H9 (cell line): ENCODE data around the gene LRRN4. TPM values are rescaled to one million over a fixed set of nuclear protein-coding genes. Genes with fewer than 3 reads are reported as not detected.

Experiments
- DNase-seq: peaks from one replicate; pipeline ENCODE4 v3.0.0-alpha.2; 2017
- H2AFZ ChIP-seq: one replicate; pipeline ENCODE4 v1.6.1; 2013; ENCODE audit warnings: mild to moderate bottlenecking, low read length, control low read depth, moderate library complexity
- H2AK5ac ChIP-seq: 2 replicates; pipeline ENCODE4 v1.6.1; 2013; ENCODE audit warnings: low read length, control low read depth, mixed read lengths; ENCODE audit not compliant: insufficient read length
- H2BK120ac ChIP-seq: one replicate; pipeline ENCODE4 v1.6.1; 2013; ENCODE audit warnings: low read depth, mild to moderate bottlenecking, low read length, control low read depth, inconsistent platforms; ENCODE audit not compliant: poor library complexity, severe bottlenecking
- H2BK12ac ChIP-seq: 2 replicates; pipeline ENCODE4 v1.6.1; 2013; ENCODE audit warnings: low read length, control low read depth, mixed read lengths, low read depth; ENCODE audit not compliant: insufficient read length
- H2BK15ac ChIP-seq: 2 replicates; pipeline ENCODE4 v1.6.1; 2013; ENCODE audit warnings: low read depth, low read length, control low read depth
- H2BK20ac ChIP-seq: one replicate; pipeline ENCODE4 v1.6.1; 2013; ENCODE audit warnings: low read depth, mild to moderate bottlenecking, low read length, control low read depth, inconsistent platforms; ENCODE audit not compliant: poor library complexity, severe bottlenecking
- H2BK5ac ChIP-seq: 2 replicates; pipeline ENCODE4 v1.6.1; 2013; ENCODE audit warnings: low read length, control low read depth, mixed read lengths; ENCODE audit not compliant: insufficient read length
- H3K14ac ChIP-seq: 2 replicates; pipeline ENCODE4 v1.6.1; 2013; ENCODE audit warnings: low read length, control low read depth; ENCODE audit not compliant: insufficient read depth
- H3K18ac ChIP-seq: 2 replicates; pipeline ENCODE4 v1.6.1; 2013; ENCODE audit warnings: low read depth, mild to moderate bottlenecking, mixed read lengths, low read length, control low read depth; ENCODE audit not compliant: insufficient read length
- H3K23ac ChIP-seq: 2 replicates; pipeline ENCODE4 v1.6.1; 2013; ENCODE audit warnings: low read length, control low read depth, mixed read lengths, low read depth; ENCODE audit not compliant: insufficient read length
- H3K23me2 ChIP-seq: 2 replicates; pipeline ENCODE4 v1.6.1; 2013; ENCODE audit warnings: low read depth, mild to moderate bottlenecking, mixed read lengths, low read length, control low read depth; ENCODE audit not compliant: insufficient read length, poor library complexity, severe bottlenecking
- H3K27ac ChIP-seq: 2 replicates; pipeline ENCODE4 v1.5.1; 2013; ENCODE audit warnings: low read length, control low read depth, mixed read lengths, low read depth; ENCODE audit not compliant: insufficient read length
- H3K27me3 ChIP-seq: 2 replicates; pipeline ENCODE4 v1.6.1; 2013; ENCODE audit warnings: low read length, control low read depth, inconsistent platforms; ENCODE audit not compliant: insufficient read depth
- H3K4ac ChIP-seq: 2 replicates; pipeline ENCODE4 v1.6.1; 2013; ENCODE audit warnings: low read depth, mild to moderate bottlenecking, control low read depth, inconsistent platforms, low read length, moderate library complexity
- H3K4me1 ChIP-seq: 2 replicates; pipeline ENCODE4 v1.6.1; 2013; ENCODE audit warnings: low read length, control low read depth, inconsistent platforms; ENCODE audit not compliant: insufficient read depth
- H3K4me2 ChIP-seq: 2 replicates; pipeline ENCODE4 v1.6.1; 2013; ENCODE audit warnings: low read length, control low read depth, mixed read lengths; ENCODE audit not compliant: insufficient read length, insufficient read depth
- H3K56ac ChIP-seq: 2 replicates; pipeline ENCODE4 v1.6.1; 2013; ENCODE audit warnings: low read depth, mild to moderate bottlenecking, mixed read lengths, low read length, control low read depth; ENCODE audit not compliant: insufficient read length
- H3K79me1 ChIP-seq: 2 replicates; pipeline ENCODE4 v1.6.1; 2013; ENCODE audit warnings: low read depth, mild to moderate bottlenecking, moderate library complexity, low read length, control low read depth, inconsistent platforms; ENCODE audit not compliant: insufficient read depth, poor library complexity, severe bottlenecking
- H3K79me2 ChIP-seq: 2 replicates; pipeline ENCODE4 v1.6.1; 2013; ENCODE audit warnings: low read length, control low read depth, inconsistent platforms; ENCODE audit not compliant: insufficient read depth
- H3K9ac ChIP-seq: 2 replicates; pipeline ENCODE4 v1.6.1; 2013; ENCODE audit warnings: low read length, control low read depth, mixed read lengths; ENCODE audit not compliant: insufficient read length; ENCODE audit errors: extremely low read depth
- H3K9me3 ChIP-seq: one replicate; pipeline ENCODE4 v1.6.1; 2013; ENCODE audit warnings: low read depth, low read length, inconsistent platforms; ENCODE audit not compliant: control insufficient read depth
- H3T11ph ChIP-seq: one replicate; pipeline ENCODE4 v1.6.1; 2013; ENCODE audit warnings: mild to moderate bottlenecking, low read length, control low read depth, inconsistent platforms
- H4K20me1 ChIP-seq: one replicate; pipeline ENCODE4 v1.6.1; 2013; ENCODE audit not compliant: control insufficient read depth, insufficient read length, insufficient read depth
- H4K5ac ChIP-seq: 2 replicates; pipeline ENCODE4 v1.6.1; 2013; ENCODE audit warnings: low read depth, mild to moderate bottlenecking, mixed read lengths, low read length, control low read depth; ENCODE audit not compliant: insufficient read length
- H4K8ac ChIP-seq: replicated peaks from 2 replicates; pipeline ENCODE4 v1.6.1; 2013; ENCODE audit warnings: low read length, control low read depth, mixed read lengths, low read depth; ENCODE audit not compliant: insufficient read length
- H4K91ac ChIP-seq: 2 replicates; pipeline ENCODE4 v1.6.1; 2013; ENCODE audit warnings: low read depth, mild to moderate bottlenecking, moderate library complexity, mixed read lengths, low read length, control low read depth; ENCODE audit not compliant: insufficient read length
- H3K27ac Mint-ChIP-seq, 3 experiments: 2 replicates in 2 of 3; 3 replicates in 1 of 3; pipeline ENCODE4 v1.8.0; 2020 to 2021; ENCODE audit warnings: mixed read lengths in 3 of 3, mild to moderate bottlenecking in 1 of 3, moderate library complexity in 1 of 3
- H3K27me3 Mint-ChIP-seq: 2 replicates; pipeline ENCODE4 v1.8.0; 2021; ENCODE audit warnings: low read depth, mild to moderate bottlenecking, moderate library complexity, mixed read lengths
- H3K36me3 Mint-ChIP-seq, 3 experiments: 2 replicates in 2 of 3; 3 replicates in 1 of 3; pipeline ENCODE4 v1.8.0; 2020 to 2021; ENCODE audit warnings: low read depth in 3 of 3, mixed read lengths in 3 of 3; ENCODE audit not compliant: insufficient read depth in 1 of 3
- H3K4me1 Mint-ChIP-seq, 2 experiments: 2 replicates each; pipeline ENCODE4 v1.8.0; 2020; ENCODE audit warnings: mixed read lengths in 2 of 2
- H3K4me3 Mint-ChIP-seq, 2 experiments: 2 replicates in 1 of 2; 3 replicates in 1 of 2; pipeline ENCODE4 v1.8.0; 2020 to 2021; ENCODE audit warnings: mild to moderate bottlenecking in 2 of 2, mixed read lengths in 2 of 2, moderate library complexity in 1 of 2
- H3K9me3 Mint-ChIP-seq, 2 experiments: 2 replicates in 1 of 2; 3 replicates in 1 of 2; pipeline ENCODE4 v1.8.0; 2020; ENCODE audit warnings: mild to moderate bottlenecking in 2 of 2, mixed read lengths in 2 of 2, moderate library complexity in 1 of 2
- WGBS: extraction: QIAGEN DNeasy Blood & Tissue Kit; methylation state at CpG from one replicate; pipeline ENCODE4 v1.1.7; 2013; ENCODE audit warnings: missing lambda C conversion rate, low lambda C conversion rate, mixed read lengths; ENCODE audit not compliant: insufficient read length; ENCODE audit errors: extremely low coverage; 5-methylcytosine and 5-hydroxymethylcytosine counted together
- total RNA-seq: library from RNA; stranded (reverse); gene quantifications from 2 replicates; pipeline ENCODE4 v1.2.1, GENCODE V29; 2021
- TF ChIP-seq, protein P1 (sequence below): fragments of 200-600 bp; sonication (generic); conservative IDR thresholded peaks from 3 replicates; pipeline ENCODE4 v1.8.0; 2021; ENCODE audit warnings: antibody characterized with exemption, mild to moderate bottlenecking

Gene LRRN4
- total RNA-seq, 1 experiment from 2014 or later = 0.22 TPM

DNA sequence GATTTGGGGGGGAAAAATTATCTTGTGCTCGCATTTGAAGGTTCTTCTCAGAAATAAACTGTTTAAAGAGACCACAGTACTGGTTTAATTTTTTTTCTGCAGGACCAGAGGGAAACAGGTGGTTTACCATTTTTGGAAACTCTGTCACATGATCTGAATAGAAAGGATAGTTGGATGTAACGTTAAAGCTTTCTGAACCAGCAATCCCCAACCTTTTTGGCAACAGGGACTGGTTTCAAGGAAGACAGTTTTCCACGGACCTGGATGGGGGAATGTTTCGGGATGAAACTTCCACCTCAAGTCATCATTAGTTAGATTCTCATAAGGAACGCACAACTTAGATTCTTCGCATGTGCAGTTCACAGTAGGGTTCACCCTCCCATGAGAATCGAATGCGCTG, 53.0 kb downstream of the LRRN4 start:
- no peak overlapping the region for H3K27ac ChIP-seq
- H3K18ac ChIP-seq = no peak overlapping the region
- no peak overlapping the region for H3T11ph ChIP-seq
- peaks cover 0 to 4% of the 10 kb centered on the region in 2 experiments; a peak in 2 of 4 replicates for H3K4me1 Mint-ChIP-seq
- H3K56ac ChIP-seq = no peak overlapping the region
- TF ChIP-seq, protein P1, sequence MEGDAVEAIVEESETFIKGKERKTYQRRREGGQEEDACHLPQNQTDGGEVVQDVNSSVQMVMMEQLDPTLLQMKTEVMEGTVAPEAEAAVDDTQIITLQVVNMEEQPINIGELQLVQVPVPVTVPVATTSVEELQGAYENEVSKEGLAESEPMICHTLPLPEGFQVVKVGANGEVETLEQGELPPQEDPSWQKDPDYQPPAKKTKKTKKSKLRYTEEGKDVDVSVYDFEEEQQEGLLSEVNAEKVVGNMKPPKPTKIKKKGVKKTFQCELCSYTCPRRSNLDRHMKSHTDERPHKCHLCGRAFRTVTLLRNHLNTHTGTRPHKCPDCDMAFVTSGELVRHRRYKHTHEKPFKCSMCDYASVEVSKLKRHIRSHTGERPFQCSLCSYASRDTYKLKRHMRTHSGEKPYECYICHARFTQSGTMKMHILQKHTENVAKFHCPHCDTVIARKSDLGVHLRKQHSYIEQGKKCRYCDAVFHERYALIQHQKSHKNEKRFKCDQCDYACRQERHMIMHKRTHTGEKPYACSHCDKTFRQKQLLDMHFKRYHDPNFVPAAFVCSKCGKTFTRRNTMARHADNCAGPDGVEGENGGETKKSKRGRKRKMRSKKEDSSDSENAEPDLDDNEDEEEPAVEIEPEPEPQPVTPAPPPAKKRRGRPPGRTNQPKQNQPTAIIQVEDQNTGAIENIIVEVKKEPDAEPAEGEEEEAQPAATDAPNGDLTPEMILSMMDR = no peak
- H3K27me3 Mint-ChIP-seq = no peaks in the 10 kb centered on the region
- H3K4me1 ChIP-seq = no peaks in the 10 kb centered on the region
- no peak overlapping the region for H3K23ac ChIP-seq
- no peak overlapping the region for H3K4me2 ChIP-seq
- H3K27ac Mint-ChIP-seq = no peak overlapping the region
- WGBS = no CpG with 5 or more reads among the region's 8 CpGs
- no peak overlapping the region for H2BK5ac ChIP-seq
- H3K9ac ChIP-seq = no peak overlapping the region
- H3K79me2 ChIP-seq = no peaks in the 10 kb centered on the region
- no peaks in the 10 kb centered on the region for H3K79me1 ChIP-seq
- H2AFZ ChIP-seq = no peak overlapping the region
- no peaks in the 10 kb centered on the region for H3K27me3 ChIP-seq
- DNase-seq = no peak
- H3K14ac ChIP-seq = no peak overlapping the region
- peaks cover 0 to 15% (median 2%) of the 10 kb centered on the region in 3 experiments; a peak in 4 of 7 replicates for H3K36me3 Mint-ChIP-seq
- no peaks in the 10 kb centered on the region for H3K9me3 Mint-ChIP-seq
- no peak overlapping the region for H2BK12ac ChIP-seq
- no peak overlapping the region for H4K5ac ChIP-seq
- H3K9me3 ChIP-seq = no peaks in the 10 kb centered on the region
- H2BK15ac ChIP-seq = no peak overlapping the region
- H3K23me2 ChIP-seq = no peaks in the 10 kb centered on the region
- no peak overlapping the region for H3K4me3 Mint-ChIP-seq
- no peak overlapping the region for H2BK20ac ChIP-seq
- H4K91ac ChIP-seq = no peak overlapping the region
- H4K8ac ChIP-seq = no peak overlapping the region
- no peak overlapping the region for H3K4ac ChIP-seq
- H2AK5ac ChIP-seq = no peak overlapping the region
- H4K20me1 ChIP-seq = no peaks in the 10 kb centered on the region
- H2BK120ac ChIP-seq = no peak overlapping the region
